GM15510 (cell line): ENCODE results near the gene SH3TC2.

Experiments used
- POLR2A ChIP-seq: IDR thresholded peaks from 3 replicates; pipeline ENCODE4 v1.6.1; 2011; ENCODE audit warnings: borderline replicate concordance; ENCODE audit not compliant: insufficient read length; ENCODE audit errors: extremely low read depth

The SH3TC2 gene

GRCh38 chr5:149041242-149041641 lies 21.6 kb downstream of the SH3TC2 start:
- no peak for TF ChIP-seq POLR2A

- no peak for TF ChIP-seq POLR2A
Observed at GRCh38 chr5:149040421-149040820, 22.4 kb downstream of the SH3TC2 start.

GRCh38 chr5:149039506-149039905 lies 23.4 kb downstream of the SH3TC2 start:
- no peak for TF ChIP-seq POLR2A

GRCh38 chr5:149038336-149039080 lies 24.4 kb downstream of the SH3TC2 start:
- TF ChIP-seq POLR2A: no peak

- TF ChIP-seq POLR2A: no peak
Observed at GRCh38 chr5:149037817-149038216, 25.0 kb downstream of the SH3TC2 start.

- no peak for TF ChIP-seq POLR2A
Observed at GRCh38 chr5:149036970-149037369, 25.9 kb downstream of the SH3TC2 start.

GRCh38 chr5:149036168-149036567 lies 26.7 kb downstream of the SH3TC2 start:
- TF ChIP-seq POLR2A: no peak

GRCh38 chr5:149035372-149035790 lies 27.5 kb downstream of the SH3TC2 start:
- no peak for TF ChIP-seq POLR2A

GRCh38 chr5:149030838-149031397 lies 31.9 kb downstream of the SH3TC2 start:
- no peak for TF ChIP-seq POLR2A

GRCh38 chr5:149030392-149030791 lies 32.5 kb downstream of the SH3TC2 start:
- TF ChIP-seq POLR2A: no peak

- TF ChIP-seq POLR2A: no peak
Observed at GRCh38 chr5:149028984-149029383, 33.9 kb downstream of the SH3TC2 start.

GRCh38 chr5:149028161-149028560 lies 34.7 kb downstream of the SH3TC2 start:
- TF ChIP-seq POLR2A: no peak

- no peak for TF ChIP-seq POLR2A
Observed at GRCh38 chr5:149027636-149028035, 35.2 kb downstream of the SH3TC2 start.

- TF ChIP-seq POLR2A: no peak
Observed at GRCh38 chr5:149024943-149025342, 37.9 kb downstream of the SH3TC2 start.

GRCh38 chr5:149024477-149024876 lies 38.4 kb downstream of the SH3TC2 start:
- TF ChIP-seq POLR2A: no peak

- TF ChIP-seq POLR2A: no peak
Observed at GRCh38 chr5:149022200-149022599, 40.7 kb downstream of the SH3TC2 start.
